HUES48 (cell line): ENCODE data around the gene NES.
"Not testable (repeated sequence)": the region's sequence is repeated elsewhere in the genome, so short reads cannot be mapped to it uniquely, and the experiment has no call there.

Experiments
- H3K27ac ChIP-seq: one replicate; pipeline ENCODE4 v1.7.0; 2013; ENCODE audit warnings: low read depth, low read length, inconsistent platforms
- H3K27me3 ChIP-seq: 2 replicates; pipeline ENCODE4 v1.6.1; 2013; ENCODE audit warnings: mild to moderate bottlenecking, low read length; ENCODE audit not compliant: control insufficient read depth, insufficient read depth
- H3K36me3 ChIP-seq: 2 replicates; pipeline ENCODE4 v1.6.1; 2013; ENCODE audit warnings: low read length; ENCODE audit not compliant: control insufficient read depth, insufficient read depth
- H3K4me1 ChIP-seq: 2 replicates; pipeline ENCODE4 v1.6.1; 2013; ENCODE audit warnings: mild to moderate bottlenecking, low read length; ENCODE audit not compliant: control insufficient read depth, insufficient read depth
- H3K4me3 ChIP-seq: 2 replicates; pipeline ENCODE4 v1.5.1; 2013; ENCODE audit warnings: mild to moderate bottlenecking, low read depth, low read length
- H3K9ac ChIP-seq: 2 replicates; pipeline ENCODE4 v1.6.1; 2013; ENCODE audit warnings: mild to moderate bottlenecking, low read depth, low read length, moderate library complexity
- H3K9me3 ChIP-seq: 2 replicates; pipeline ENCODE4 v1.6.1; 2013; ENCODE audit warnings: low read length; ENCODE audit not compliant: control insufficient read depth, insufficient read depth

The NES gene

GRCh38 chr1:156641761-156642264, 35.4 kb downstream of the NES start, which contains the start of gene BCAN:
BCAN (plus strand) TSS chr1:156642117; CDS start chr1:156646055, 3,938 bp downstream.
- H3K36me3 ChIP-seq, result no peaks in the 10 kb centered on the region
- H3K4me1 ChIP-seq, result peaks cover 17% of the 10 kb centered on the region; the same call in 1 of the 2 replicates
- H3K4me3 ChIP-seq, result peak within 1 kb of the TSS; percentile 67
- H3K27ac ChIP-seq, result no peak within 1 kb of the TSS
- peaks cover 83% of the 10 kb centered on the region for H3K27me3 ChIP-seq
- no peaks in the 10 kb centered on the region for H3K9me3 ChIP-seq
- H3K9ac ChIP-seq, result no peak within 1 kb of the TSS

DNA sequence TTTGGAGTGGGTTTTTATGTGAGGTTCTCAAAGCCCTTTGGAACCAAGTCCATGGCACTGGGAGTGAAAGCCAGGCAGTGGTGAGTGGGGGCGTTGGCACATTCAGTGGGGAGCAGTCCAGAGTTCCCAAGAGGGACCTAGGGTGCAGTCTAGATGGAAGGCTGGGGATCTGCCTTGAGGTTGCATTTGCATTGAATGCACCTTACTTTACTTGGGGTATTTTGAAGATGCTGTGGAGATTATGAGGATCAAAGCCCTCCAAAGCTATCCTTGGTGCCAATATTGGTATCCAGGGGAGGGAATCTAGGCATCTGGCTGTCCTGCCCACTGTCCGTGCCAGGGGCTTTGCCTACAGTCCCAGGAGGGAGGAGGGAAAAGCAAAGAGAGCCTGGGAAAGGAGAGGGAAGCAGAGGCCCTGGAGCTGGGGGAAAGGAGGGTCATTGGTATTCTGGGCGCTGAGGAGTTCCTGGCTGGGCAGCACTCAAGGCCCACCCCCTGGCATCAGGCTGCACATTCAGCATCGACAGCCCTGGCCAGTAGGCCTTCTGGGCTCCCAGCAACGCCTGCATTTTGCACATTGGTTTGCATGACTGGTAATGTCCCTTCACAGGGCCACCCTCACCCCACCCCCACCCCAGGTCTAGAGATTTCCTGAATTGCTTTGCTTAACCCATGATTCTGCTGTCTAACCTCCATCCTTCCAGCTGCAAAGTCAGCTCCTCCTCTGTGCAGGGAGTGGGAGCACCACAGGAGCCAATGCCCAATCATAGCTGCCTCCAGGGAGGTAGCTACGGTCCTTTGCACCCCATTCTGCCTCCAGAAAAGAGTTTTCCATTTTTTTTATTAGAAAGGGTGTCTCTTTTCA, 36.1 kb downstream of the NES start:
- Histone ChIP-seq H3K9me3 (no peaks in the 10 kb centered on the region), H3K9ac (no peak overlapping the region), H3K27me3 (peaks cover 81% of the 10 kb centered on the region), H3K4me3 (peak overlapping the region; percentile 67), H3K36me3 (no peaks in the 10 kb centered on the region), H3K4me1 (peaks cover 17% of the 10 kb centered on the region; the same call in 1 of the 2 replicates), H3K27ac (no peak overlapping the region)

DNA sequence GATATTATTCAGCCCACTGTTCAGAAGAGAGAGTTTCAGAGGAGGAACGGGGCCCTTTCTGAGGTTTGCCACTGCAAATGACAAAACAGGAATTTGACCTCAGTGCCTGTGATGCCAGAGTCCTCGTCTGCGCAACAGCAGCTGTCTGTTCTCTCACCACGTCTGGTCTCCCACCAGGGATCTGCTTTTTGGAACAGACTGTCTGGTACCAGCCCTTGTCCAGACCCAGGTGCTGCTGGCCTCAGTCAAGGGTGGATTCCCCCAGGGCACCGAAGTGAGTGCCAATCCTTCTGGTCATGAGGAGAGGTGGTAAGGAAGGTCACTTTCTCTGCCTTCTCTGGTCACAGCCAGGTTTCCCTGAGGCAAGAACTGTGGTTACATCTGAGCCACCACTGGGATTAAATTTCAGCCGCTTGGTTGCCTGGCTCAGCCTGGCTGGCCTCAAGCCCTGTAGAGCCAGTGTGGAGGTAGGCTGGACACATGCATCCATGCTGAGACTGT, 37.6 kb downstream of the NES start:
- H3K27ac ChIP-seq, result no peak overlapping the region
- H3K9ac ChIP-seq, result no peak overlapping the region
- no peaks in the 10 kb centered on the region for H3K9me3 ChIP-seq
- no peaks in the 10 kb centered on the region for H3K36me3 ChIP-seq
- H3K4me1 ChIP-seq, result peaks cover 17% of the 10 kb centered on the region; the same call in 1 of the 2 replicates
- H3K4me3 ChIP-seq, result no peak overlapping the region
- peaks cover 68% of the 10 kb centered on the region for H3K27me3 ChIP-seq

DNA sequence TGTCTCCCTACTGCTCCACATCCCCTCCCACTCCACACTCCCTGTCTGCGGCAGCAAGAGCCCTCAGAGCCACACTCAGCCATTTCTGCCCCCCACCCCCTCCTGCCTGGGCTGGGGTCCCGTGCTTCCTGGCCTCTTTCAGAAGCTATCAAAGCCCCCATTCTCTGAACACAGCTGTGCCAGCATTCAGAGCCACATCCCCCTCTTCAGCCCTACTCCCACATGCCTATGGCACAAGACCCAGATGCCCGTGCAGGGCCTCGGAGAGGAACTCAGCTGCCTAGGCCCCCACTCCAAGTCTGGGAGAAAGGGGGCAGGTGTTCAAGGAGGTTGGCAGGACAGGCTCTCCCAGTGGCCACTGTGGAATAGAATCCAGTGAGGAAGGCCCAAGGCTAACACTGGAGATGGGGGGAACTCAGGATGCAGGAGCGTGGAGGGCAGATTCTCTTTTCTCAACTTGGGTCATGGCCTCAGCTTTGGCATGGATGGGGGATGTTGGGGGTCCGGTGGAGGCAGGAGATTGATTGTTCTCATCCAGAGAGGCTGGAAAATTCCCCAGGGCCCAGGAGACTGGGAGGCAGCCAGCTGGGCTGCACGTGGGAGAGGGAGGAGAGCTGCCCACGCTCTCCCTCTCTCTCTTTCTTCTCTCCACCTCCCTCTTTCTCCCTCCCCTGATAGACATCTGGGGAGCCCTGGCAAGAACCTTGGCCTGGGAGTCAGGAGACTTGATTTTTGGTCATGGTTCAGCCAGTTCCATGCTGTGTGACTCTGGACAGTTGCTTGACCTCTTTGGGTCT, 38.8 kb downstream of the NES start:
- Histone ChIP-seq H3K4me1 (peaks cover 17% of the 10 kb centered on the region; the same call in 1 of the 2 replicates), H3K27ac (no peak overlapping the region), H3K27me3 (peaks cover 56% of the 10 kb centered on the region), H3K4me3 (no peak overlapping the region), H3K9ac (no peak overlapping the region), H3K36me3 (no peaks in the 10 kb centered on the region), H3K9me3 (no peaks in the 10 kb centered on the region)

DNA sequence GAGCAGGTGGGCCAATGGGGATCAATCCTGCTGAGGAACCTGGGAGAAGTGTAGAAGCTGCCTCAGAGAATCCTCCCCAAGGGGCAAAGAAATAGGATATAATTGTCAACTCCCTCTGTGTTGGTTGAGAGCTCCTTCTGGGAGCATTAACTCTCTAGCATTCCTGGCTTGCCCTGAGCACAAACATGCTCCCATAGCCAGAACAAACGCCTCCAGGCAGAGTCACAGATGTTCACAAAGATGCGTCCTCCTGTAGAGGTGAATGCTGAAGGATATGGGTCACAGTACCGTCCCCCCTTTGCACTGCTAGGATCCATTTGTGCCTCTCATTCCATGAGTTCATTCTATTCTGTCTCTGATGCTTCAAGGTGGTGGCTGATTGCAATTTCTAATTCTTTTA, 44.9 kb downstream of the NES start:
- Histone ChIP-seq H3K27me3 (peaks cover 4% of the 10 kb centered on the region; the same call in 1 of the 2 replicates), H3K27ac (no peak overlapping the region), H3K36me3 (no peaks in the 10 kb centered on the region), H3K9me3 (no peaks in the 10 kb centered on the region), H3K9ac (no peak overlapping the region), H3K4me3 (no peak overlapping the region), H3K4me1 (no peaks in the 10 kb centered on the region)

GRCh38 chr1:156631152-156631551, 46.1 kb downstream of the NES start:
- H3K4me3 ChIP-seq, H3K4me1 ChIP-seq, H3K27ac ChIP-seq, H3K9ac ChIP-seq, H3K9me3 ChIP-seq, H3K36me3 ChIP-seq: not testable (repeated sequence)
- H3K27me3 ChIP-seq, result peaks cover 10% of the 10 kb centered on the region

DNA sequence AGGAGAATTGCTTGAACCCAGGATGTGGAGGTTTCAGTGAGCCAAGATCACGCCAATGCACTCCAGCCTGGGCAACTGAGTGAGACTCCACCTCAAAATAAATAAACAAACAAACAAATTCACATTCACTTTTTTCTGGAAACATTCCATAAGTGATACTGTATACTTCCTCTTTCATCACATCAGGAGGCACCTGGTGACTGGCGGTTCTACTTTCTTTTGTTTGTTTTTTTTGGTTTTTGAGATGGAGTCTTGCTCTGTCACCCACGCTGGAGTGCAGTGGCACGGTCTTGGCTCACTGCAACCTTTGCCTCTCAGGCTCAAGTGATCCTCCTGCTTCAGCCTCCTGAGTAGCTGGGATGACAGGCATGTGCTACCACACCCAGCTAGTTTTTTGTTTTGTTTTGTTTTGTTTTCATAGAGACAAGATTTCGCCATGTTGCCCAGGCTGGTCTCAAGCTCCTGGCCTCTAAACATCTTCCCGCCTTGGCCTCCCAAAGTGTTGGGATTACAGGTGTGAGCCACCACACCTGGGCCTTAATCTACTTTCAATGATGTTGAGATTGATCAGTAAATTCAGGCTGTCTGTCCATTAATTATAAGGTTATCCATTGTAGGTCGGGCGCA, 47.3 kb downstream of the NES start:
- Histone ChIP-seq H3K27ac (no peak overlapping the region), H3K36me3 (no peaks in the 10 kb centered on the region), H3K4me3 (no peak overlapping the region), H3K4me1 (peaks cover 3% of the 10 kb centered on the region), H3K27me3 (peaks cover 22% of the 10 kb centered on the region), H3K9me3 (no peaks in the 10 kb centered on the region), H3K9ac (no peak overlapping the region)

DNA sequence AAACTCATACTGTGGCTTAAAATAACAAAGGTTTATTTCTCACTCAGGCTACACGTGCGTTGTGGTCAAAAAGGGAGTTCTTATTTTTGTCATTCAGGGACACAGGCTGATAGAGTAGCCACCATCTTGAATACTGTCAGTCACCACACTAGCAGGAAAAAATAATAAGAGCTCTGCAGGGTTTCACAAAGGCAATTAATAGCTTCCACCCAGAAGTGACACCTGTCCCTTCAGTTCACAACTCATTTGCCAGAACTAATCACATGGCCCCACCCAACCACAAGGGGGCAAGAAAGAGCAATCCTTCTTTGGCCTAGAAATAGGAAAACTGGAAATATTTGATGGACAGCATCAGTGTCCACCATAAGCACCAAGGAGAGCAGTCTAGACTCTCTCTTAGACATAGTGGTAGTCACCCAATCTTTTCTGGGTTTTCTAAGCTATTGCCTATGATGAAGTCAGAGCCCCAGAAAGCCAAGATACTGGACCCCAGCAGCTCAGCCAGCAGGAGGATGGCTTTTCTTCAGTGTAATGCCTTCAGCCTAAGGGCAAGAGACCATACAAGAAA, 49.8 kb downstream of the NES start:
- Histone ChIP-seq H3K27me3 (peaks cover 45% of the 10 kb centered on the region), H3K9me3 (no peaks in the 10 kb centered on the region), H3K4me3 (no peak overlapping the region), H3K4me1 (peaks cover 3% of the 10 kb centered on the region), H3K9ac (no peak overlapping the region), H3K27ac (no peak overlapping the region), H3K36me3 (no peaks in the 10 kb centered on the region)

DNA sequence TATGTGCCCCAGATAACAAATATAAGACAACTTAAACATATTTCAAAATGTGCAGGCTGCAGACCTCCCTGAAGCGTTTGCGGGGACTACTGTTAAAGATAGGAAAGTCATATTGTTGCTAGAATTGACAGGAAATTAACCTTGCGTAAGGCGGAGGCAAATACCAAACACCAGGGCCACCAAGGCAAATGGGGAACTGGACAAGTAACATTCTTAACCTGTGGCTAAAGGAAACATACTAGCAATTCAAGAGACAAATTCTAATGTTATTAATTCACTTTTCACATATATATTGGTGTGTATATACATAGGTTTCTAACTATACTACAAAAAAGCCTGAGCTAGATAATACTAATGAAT, 51.1 kb downstream of the NES start:
- Histone ChIP-seq H3K9me3 (no peaks in the 10 kb centered on the region), H3K4me3 (0 out of 2 replicates have a peak overlapping the region, but pooled peaks have one; percentile 74), H3K27ac (no peak overlapping the region), H3K9ac (no peak overlapping the region), H3K27me3 (peaks cover 56% of the 10 kb centered on the region), H3K4me1 (peaks cover 3% of the 10 kb centered on the region), H3K36me3 (no peaks in the 10 kb centered on the region)

GRCh38 chr1:156625436-156626078, 51.6 kb downstream of the NES start:
- H3K4me1 ChIP-seq, result peaks cover 3% of the 10 kb centered on the region
- H3K9me3 ChIP-seq, result no peaks in the 10 kb centered on the region
- H3K36me3 ChIP-seq, result no peaks in the 10 kb centered on the region
- H3K9ac ChIP-seq, result no peak overlapping the region
- H3K4me3 ChIP-seq, result peak overlapping the region; percentile 74
- no peak overlapping the region for H3K27ac ChIP-seq
- peaks cover 61% of the 10 kb centered on the region for H3K27me3 ChIP-seq
